ENCODE results near the gene TMEM243.
A peak's percentile ranks its signal among the peaks of the same experiment; 100 is the strongest.
"Not testable (repeated sequence)": the region's sequence is repeated elsewhere in the genome, so short reads cannot be mapped to it uniquely, and the experiment has no call there.

TMEM243 gene

DNA sequence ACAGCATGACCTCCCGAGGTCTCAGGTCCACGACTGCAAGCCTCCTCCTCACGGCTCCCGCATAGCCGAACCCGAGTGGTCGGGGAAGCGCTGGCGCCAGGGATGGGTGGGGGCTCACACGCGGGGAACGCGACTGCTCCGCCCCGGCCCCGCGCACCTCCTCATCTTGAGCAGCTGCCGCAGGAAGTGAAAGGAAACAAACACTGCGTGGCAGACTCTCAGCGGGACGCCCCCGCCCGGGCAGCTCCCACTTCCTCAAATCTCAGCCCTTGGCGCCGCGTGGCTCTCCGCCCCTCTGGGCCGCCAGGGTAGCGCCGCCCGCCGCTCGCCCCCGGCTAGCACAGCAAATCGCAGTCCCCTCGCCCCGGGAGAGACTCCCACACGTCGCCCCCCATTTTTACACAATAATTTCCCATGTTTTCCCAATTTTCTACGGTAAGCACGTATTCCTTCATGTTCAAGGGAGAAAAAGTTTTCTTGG lies at the start of gene TMEM243:
TMEM243 (minus strand) TSS at position 188 of the 481 bp plus-strand sequence. CDS start 229 bp downstream, outside the sequence.
- peak; percentile 70 for DNase-seq

GRCh38 chr7:87267239-87267900 lies 47.8 kb upstream of the TMEM243 start:
- no peak for DNase-seq

DNA sequence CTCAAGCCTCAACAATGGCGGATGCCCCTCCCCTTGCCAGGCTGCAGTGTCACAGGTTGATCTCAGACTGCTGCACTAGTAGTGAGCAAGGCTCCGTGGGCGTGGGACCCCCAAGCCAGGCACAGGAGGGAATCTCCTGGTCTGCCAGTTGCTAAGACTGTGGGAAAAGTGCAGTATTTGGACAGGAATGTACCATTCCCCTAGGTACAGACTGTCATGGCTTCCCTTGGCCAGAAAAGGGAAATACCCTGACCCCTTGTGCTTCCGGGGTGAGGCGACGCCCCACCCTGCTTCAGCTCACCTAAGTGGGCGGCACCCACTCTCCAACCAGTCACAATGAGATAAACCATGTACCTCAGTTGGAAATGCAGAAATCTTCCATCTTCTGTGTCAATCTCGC lies 44.0 kb upstream of the TMEM243 start:
- no peak for DNase-seq

GRCh38 chr7:87253589-87254087 lies 34.1 kb upstream of the TMEM243 start:
- DNase-seq, result no peak

- DNase-seq, result not testable (repeated sequence)
Observed at GRCh38 chr7:87245671-87246070, 26.1 kb upstream of the TMEM243 start.

DNA sequence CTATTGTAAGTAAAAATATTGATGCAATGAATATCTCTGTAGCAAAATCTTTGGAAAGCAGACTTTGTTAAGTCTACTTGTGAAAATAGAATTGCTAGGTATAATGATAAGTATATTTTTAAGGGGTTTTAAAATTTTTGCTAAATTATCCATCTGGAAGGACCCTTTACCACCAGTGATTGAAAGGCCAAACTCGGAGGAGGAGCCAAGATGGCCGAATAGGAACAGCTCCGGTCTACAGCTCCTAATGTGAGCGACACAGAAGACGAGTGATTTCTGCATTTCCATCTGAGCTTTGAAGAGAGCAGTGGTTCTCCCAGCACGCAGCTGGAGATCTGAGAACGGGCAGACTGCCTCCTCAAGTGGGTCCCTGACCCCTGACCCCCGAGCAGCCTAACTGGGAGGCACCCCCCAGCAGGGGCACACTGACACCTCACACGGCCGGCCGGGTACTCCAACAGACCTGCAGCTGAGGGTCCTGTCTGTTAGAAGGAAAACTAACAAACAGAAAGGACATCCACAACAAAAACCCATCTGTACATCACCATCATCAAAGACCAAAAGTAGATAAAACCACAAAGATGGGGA lies 19.0 kb upstream of the TMEM243 start:
- DNase-seq, result not testable (repeated sequence)

DNA sequence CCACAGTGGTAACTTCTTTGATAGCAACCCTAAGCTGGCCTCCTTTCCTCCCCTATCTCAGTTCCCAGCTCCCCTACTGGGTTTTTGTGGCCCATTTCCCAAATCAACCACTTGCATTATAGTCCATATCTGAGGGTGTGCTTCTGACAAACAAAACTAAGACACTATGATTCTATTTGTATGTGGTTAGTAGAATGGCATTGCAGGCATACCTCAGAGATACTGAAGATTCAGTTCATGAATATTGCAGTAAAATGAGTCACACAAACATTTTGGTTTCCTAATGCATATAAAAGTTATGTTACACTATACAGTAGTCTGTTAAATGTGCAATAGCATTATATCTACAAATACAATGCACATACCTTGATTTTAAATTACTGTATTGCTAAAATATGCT lies 15.4 kb upstream of the TMEM243 start:
- DNase-seq, result no peak

DNA sequence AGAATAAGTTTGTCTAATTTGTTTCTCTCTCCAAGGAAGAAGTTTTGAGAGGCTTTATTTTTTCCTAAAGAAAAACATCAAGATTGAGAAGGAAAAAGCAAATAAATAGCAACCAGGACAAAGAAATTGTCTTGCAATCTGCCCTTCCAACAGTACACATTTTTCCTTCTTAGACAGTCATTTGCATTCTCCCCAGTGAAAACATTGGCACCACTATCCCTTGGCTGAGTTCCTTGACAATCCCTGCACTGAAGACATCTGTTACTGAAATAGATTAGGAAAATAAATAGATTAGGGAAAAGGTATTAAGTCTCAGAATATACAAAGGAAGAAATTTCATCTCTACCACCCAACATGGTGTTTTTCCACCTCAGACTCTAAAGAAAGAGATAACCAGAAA lies 12.2 kb upstream of the TMEM243 start:
- DNase-seq, result no peak

DNA sequence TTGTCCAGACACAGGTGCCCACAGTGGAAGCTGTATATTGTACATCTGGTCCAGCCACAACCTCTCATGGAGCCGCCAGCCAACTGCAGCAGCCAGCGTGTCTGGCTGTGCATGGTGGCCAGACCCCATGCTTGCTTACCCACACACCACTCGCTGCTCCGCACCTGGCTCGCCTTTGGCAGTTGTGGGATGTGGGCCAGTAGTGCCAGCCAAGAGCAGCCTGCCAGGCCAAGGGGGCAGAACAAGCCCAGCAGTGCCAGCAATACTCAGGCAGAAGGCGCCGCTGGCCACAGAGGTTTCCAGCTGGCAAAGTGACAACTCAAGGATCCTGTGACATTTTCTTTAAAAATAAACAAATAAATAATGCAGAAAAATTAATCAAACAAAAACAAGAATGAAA lies 11.7 kb upstream of the TMEM243 start:
- DNase-seq, result peak; percentile 74

GRCh38 chr7:87226495-87226894 lies 7.0 kb upstream of the TMEM243 start:
- no peak for DNase-seq

DNA sequence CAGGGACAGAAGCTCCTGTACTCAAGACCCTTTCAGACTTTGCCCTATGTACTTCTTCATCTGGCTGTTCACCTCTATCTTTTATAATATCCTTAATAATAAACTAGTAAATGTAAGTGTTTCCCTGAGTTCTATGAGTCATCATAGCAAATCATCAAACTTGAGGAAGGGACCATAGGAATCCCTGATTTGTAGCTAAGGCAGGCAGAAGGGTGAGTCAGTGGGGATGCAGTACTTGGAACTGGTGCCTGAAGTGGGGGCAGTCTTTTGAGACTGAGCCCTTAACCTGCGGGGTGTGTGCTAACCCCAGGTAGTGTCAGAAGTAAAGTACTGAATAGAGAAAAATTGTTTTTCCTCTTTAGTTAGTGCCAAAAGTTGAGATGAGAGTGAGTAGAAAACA lies 6.2 kb upstream of the TMEM243 start:
- no peak for DNase-seq

DNA sequence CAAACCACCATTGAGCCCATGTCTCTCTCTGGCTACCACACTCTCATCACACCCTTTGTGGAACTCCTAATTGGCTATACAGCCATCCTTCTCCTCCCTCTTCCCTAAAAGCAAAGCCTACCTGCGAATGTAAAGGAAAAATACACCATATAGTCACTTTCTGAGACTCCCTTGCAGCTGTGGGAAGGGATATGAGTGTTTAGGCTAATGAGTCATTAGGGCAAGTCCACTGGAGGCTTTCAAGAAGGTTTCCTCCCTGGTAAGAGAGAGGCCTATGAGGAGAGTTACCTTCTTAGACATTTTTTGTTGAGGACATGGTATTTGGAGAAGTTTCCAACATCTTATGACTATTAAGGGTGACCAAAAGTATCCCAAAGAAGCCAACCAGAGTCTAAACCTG lies 4.1 kb upstream of the TMEM243 start:
- no peak for DNase-seq

DNA sequence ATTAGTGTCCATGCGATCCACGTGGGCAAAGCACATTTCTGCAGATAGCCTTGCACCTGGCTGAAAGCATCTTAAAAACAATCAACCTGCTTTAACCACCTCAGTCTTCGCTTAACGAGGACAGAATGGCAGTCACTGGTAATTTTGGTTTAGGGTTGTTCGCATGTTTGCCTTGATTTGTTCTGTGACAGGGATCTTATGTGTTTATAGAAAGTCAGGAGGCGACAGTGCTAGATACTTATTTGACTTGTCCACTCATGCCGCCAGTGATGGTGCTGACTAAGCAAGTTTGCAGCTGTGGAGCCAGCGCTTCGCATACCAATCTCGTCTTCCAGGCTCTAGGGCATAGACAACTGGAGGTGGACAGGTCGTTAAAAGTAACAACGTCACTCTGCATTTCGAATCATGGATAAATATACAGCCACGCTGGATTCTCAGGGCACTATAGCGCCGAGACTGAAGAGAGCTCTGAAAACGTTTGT lies 1.2 kb upstream of the TMEM243 start:
- DNase-seq, result no peak

- peak; percentile 89 for DNase-seq
Observed at GRCh38 chr7:87220026-87220733, 648 bp upstream of the TMEM243 start.

- DNase-seq, result no peak
Observed at GRCh38 chr7:87218796-87219544, 562 bp downstream of the TMEM243 start.

- DNase-seq, result no peak
Observed at GRCh38 chr7:87217983-87218653, 1.4 kb downstream of the TMEM243 start.

DNA sequence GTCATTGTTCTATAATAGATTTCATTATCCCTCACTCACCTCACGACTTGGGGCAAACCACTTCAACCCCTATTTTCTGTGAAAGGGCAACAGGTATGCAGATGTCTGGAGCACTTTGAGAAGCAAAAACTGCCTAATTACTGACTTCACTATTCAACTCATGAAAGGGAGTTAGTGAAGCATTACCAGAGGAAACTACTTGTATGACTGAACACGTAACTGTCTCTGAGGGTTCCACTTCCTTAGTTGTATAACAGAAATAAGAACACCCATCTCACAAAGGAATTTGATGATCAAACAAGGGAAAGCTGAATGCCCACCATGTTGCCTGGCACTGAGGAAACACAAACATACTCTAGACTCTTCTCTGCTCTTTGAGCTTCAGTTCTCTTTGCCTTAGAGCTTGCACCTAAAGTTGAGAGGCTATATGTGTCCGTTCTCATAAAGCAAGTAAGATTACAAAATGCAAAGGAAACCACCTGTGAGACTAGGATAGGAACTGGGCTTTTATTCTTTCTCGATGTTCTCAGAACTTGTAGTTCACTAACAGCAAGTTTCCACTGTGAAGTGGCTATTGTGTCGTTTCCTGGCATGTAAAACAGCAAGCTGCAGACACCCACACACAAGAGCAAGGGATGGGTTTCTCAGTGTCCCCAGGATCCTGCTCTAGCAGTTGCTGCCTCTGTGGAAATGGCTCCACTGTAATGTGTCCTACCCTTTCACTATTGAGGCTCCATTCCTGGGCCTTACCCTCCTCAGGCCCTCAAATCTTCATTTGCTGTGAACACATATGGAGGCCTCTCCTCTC lies 2.6 kb downstream of the TMEM243 start:
- DNase-seq, result no peak

DNA sequence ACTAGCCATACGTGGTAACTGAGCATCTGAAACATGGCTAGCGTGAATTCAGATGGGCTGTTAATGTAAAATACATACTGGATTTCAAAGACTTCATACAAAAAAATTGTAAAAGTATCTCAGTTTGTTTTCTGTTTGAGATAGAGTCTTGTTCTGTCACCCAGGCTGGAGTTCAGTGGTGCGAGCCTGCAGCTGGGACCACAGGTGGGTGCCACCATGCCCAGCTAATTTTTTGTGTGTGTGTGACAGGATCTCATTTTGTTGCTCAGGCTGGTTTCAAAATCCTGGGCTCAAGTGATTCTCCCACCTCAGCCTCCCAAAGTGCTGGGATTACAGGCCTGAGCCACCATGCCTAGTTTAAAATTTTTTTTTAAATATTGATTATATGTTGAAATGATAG lies 4.5 kb downstream of the TMEM243 start:
- DNase-seq, result no peak

- no peak for DNase-seq
Observed at GRCh38 chr7:87213811-87214210, 5.7 kb downstream of the TMEM243 start.

DNA sequence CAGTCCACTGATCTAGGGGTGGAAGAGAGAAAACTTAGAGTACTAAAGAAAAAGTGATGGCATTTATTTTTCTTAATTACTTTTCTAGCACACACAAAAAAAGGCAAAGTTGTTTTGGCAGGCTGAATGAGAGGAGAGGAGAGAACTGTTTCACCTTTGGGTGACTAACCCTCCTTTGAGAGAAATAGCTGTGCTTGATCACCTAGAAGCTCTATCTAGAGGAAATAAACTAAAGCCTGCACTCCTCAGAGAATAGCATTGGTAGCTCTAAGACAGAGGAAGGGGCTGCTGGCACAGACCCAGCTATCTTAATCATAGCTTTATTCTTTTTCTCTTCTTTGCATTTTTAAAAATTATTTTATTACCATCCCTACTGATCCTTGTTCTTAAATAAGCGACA lies 6.3 kb downstream of the TMEM243 start:
- no peak for DNase-seq

DNA sequence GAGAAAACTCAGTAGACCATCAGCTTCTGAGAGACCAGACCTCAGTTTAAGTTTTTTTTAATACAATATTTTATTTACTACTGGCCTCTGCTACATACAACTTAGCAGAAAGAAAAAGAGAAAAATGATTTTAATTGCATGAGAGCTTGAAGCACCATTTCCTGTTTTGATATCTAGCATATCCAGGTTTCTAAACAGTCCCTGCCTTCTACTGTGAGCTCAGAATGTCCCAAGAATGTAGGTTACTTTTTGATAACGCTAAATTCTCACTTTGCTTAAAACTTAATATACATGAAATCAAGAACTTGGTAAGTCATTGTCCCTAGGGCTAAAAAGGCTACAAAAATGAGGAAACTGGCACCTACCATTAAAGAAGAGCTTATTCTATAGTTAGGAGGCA lies 7.0 kb downstream of the TMEM243 start:
- DNase-seq, result no peak

GRCh38 chr7:87210506-87210905 lies 9.0 kb downstream of the TMEM243 start:
- no peak for DNase-seq

All from COR-L47 (cell line).